Measurements from ENCODE around the gene FOXF1.

DNA sequence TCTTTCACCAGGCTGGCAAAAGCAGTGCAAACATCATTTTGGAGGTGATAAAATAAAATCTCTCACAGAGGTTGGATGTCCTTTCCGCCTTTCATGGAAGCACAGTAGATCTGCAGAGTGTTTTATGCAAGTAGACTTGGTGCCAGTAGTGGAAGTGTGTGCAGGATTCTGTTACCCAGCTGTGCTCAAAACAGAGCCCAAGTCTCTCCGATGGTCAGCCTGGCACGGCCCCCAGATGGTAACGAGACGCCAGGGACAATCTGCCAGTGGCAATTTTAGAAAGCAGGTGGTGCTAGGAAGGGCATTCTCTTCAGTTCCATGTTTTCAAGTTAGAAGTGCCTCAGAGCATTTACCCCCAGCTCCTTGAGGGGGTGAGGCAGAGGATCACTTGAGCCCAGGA is 46.2 kb downstream of the FOXF1 start:
- TF ChIP-seq TAF1 (IDR thresholded peaks at IDR 0.05; ENCODE audit: borderline replicate concordance, low read depth, low read length) (no peak), POLR2AphosphoS5 (IDR thresholded peaks at IDR 0.05; ENCODE audit: low read depth, low read length) (no peak)

Data from GM12892 (cell line).